Neural progenitor cell (in vitro differentiated cells): ENCODE results near the gene ZNF37A.

Experiments
- EZH2 ChIP-seq: fragments of 200-600 bp; sonication (generic); IDR thresholded peaks from 2 replicates; pipeline ENCODE4 v1.6.1; 2017; ENCODE audit warnings: antibody characterized with exemption, mild to moderate bottlenecking, moderate library complexity
- EZH2phosphoT487 ChIP-seq: fragments of 200-600 bp; sonication (generic); IDR thresholded peaks from 2 replicates; pipeline ENCODE4 v1.6.1; 2017; ENCODE audit warnings: antibody characterized with exemption
- TF ChIP-seq, protein P1 (sequence below): fragments of 200-600 bp; sonication (generic); IDR thresholded peaks from 2 replicates; pipeline ENCODE4 v1.5.1; 2017; ENCODE audit warnings: antibody characterized with exemption, mild to moderate bottlenecking

DNA sequence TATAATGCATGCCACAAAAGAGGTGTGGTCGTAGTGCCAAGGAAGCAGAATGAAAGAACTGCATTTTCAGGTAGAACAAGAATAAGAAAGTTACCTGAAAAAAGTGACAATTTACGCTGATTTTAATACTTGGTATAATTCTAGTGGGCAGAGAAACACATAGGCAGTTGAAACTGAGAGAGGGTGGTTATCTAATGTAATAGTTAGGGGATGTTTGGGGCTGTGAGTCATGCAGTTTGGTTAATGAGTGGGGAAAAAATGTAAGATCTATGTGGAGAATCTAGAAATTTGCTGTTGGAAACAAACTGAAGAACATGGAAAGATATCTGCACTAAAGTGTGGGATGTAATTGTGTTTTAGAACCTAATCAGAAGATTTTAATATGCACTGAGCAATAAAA, 33.7 kb downstream of the ZNF37A start:
- TF ChIP-seq, protein P1, sequence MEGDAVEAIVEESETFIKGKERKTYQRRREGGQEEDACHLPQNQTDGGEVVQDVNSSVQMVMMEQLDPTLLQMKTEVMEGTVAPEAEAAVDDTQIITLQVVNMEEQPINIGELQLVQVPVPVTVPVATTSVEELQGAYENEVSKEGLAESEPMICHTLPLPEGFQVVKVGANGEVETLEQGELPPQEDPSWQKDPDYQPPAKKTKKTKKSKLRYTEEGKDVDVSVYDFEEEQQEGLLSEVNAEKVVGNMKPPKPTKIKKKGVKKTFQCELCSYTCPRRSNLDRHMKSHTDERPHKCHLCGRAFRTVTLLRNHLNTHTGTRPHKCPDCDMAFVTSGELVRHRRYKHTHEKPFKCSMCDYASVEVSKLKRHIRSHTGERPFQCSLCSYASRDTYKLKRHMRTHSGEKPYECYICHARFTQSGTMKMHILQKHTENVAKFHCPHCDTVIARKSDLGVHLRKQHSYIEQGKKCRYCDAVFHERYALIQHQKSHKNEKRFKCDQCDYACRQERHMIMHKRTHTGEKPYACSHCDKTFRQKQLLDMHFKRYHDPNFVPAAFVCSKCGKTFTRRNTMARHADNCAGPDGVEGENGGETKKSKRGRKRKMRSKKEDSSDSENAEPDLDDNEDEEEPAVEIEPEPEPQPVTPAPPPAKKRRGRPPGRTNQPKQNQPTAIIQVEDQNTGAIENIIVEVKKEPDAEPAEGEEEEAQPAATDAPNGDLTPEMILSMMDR, result no peak
- TF ChIP-seq EZH2 (no peak), EZH2phosphoT487 (no peak)
